ENCODE measurements around the gene TNFRSF13B.
A peak's percentile ranks its signal among the peaks of the same experiment; 100 is the strongest.

TNFRSF13B gene

GRCh38 chr17:16971458-16972338, at the start of gene TNFRSF13B:
Gene TNFRSF13B (minus strand): TSS chr17:16972118. CDS start chr17:16972075, 43 bp downstream.
- Histone ChIP-seq H3K4me2 (peak within 1 kb of the TSS; percentile 72 to 91 (median 89); a peak in 21 of 22 replicates), H3K4me1 (peaks cover 74 to 90% (median 82%) of the 10 kb centered on the region in 10 experiments)
- TF ChIP-seq Cebpa-rat (IDR thresholded peaks at IDR 0.05) = no peak

GRCh38 chr17:17021194-17021863, 49.4 kb upstream of the TNFRSF13B start:
- Histone ChIP-seq H3K4me2 (peak overlapping the region in 5 of 11 experiments; percentile 0 to 21 (median 7); a peak in 1 of 22 replicates), H3K4me1 (peaks cover 24 to 67% (median 55%) of the 10 kb centered on the region in 10 experiments), H3K4me3 (no peak overlapping the region), H3K9me3 (replicated peaks in 1 of 11) (no peaks in the 10 kb centered on the region), H3K36me3 (no peaks in the 10 kb centered on the region), H4K20me1 (peaks cover 0 to 17% (median 0%) of the 10 kb centered on the region in 11 experiments; a peak in 4 of 22 replicates), H3K27me3 (peaks cover 0 to 13% (median 0%) of the 10 kb centered on the region in 11 experiments; a peak in 3 of 22 replicates), H3K9ac (no peak overlapping the region), H3K27ac (no peak overlapping the region)
- no peak for TF ChIP-seq Cebpa-rat (IDR thresholded peaks at IDR 0.05)

More at GRCh38 chr17:16971458-16972338, at the start of gene TNFRSF13B:
- Histone ChIP-seq H3K4me3 (no peak within 1 kb of the TSS), H3K9me3 (replicated peaks in 1 of 11) (0 out of 22 replicates have a peak, but pooled peaks cover 0 to 3% (median 0%) of the 10 kb centered on the region in 11 experiments), H3K27ac (peak within 1 kb of the TSS in 4 of 11 experiments; percentile 37 to 77 (median 60); a peak in 4 of 22 replicates), H3K9ac (peak within 1 kb of the TSS in 2 of 11 experiments; percentile 66 to 70; a peak in 3 of 22 replicates), H3K36me3 (no peaks in the 10 kb centered on the region), H3K27me3 (peaks cover 0 to 15% (median 0%) of the 10 kb centered on the region in 11 experiments; a peak in 4 of 22 replicates), H4K20me1 (no peaks in the 10 kb centered on the region)

GRCh38 chr17:17020821-17021193, 48.9 kb upstream of the TNFRSF13B start:
- Histone ChIP-seq H3K4me1 (peaks cover 29 to 67% (median 55%) of the 10 kb centered on the region in 10 experiments), H3K9me3 (replicated peaks in 1 of 11) (no peaks in the 10 kb centered on the region), H3K4me2 (peak overlapping the region in 5 of 11 experiments; percentile 0 to 21 (median 7); a peak in 1 of 22 replicates), H3K27ac (no peak overlapping the region), H3K9ac (no peak overlapping the region), H4K20me1 (peaks cover 0 to 17% (median 0%) of the 10 kb centered on the region in 11 experiments; a peak in 4 of 22 replicates), H3K27me3 (peaks cover 0 to 13% (median 0%) of the 10 kb centered on the region in 11 experiments; a peak in 3 of 22 replicates), H3K4me3 (no peak overlapping the region), H3K36me3 (no peaks in the 10 kb centered on the region)
- TF ChIP-seq Cebpa-rat (IDR thresholded peaks at IDR 0.05) = no peak

GRCh38 chr17:17019891-17020456, 48.1 kb upstream of the TNFRSF13B start:
- no peaks in the 10 kb centered on the region for H3K9me3 ChIP-seq (replicated peaks in 1 of 11)
- no peak overlapping the region for H3K9ac ChIP-seq
- no peaks in the 10 kb centered on the region for H3K36me3 ChIP-seq
- H3K4me1 ChIP-seq = peaks cover 37 to 67% (median 55%) of the 10 kb centered on the region in 10 experiments
- peaks cover 0 to 17% (median 0%) of the 10 kb centered on the region in 11 experiments; a peak in 4 of 22 replicates for H4K20me1 ChIP-seq
- no peak overlapping the region for H3K4me3 ChIP-seq
- H3K4me2 ChIP-seq = no peak overlapping the region; a peak in 1 of 22 replicates
- peaks cover 0 to 13% (median 0%) of the 10 kb centered on the region in 11 experiments; a peak in 3 of 22 replicates for H3K27me3 ChIP-seq
- H3K27ac ChIP-seq = no peak overlapping the region
- TF ChIP-seq Cebpa-rat (IDR thresholded peaks at IDR 0.05) = no peak

GRCh38 chr17:17019430-17019762, 47.5 kb upstream of the TNFRSF13B start:
- no peak overlapping the region for H3K4me3 ChIP-seq
- 0 out of 22 replicates have a peak overlapping the region, but pooled peaks of 1 of the 11 experiments have one; percentile 2 for H3K27ac ChIP-seq
- no peaks in the 10 kb centered on the region for H3K9me3 ChIP-seq (replicated peaks in 1 of 11)
- no peak for TF ChIP-seq Cebpa-rat (IDR thresholded peaks at IDR 0.05)
- H3K4me1 ChIP-seq = peaks cover 40 to 62% (median 55%) of the 10 kb centered on the region in 10 experiments
- peak overlapping the region in 1 of 11 experiments; percentile 7; a peak in 1 of 22 replicates for H3K4me2 ChIP-seq
- no peak overlapping the region for H3K9ac ChIP-seq
- peaks cover 0 to 13% (median 0%) of the 10 kb centered on the region in 11 experiments; a peak in 3 of 22 replicates for H4K20me1 ChIP-seq
- peaks cover 0 to 13% (median 0%) of the 10 kb centered on the region in 11 experiments; a peak in 3 of 22 replicates for H3K27me3 ChIP-seq
- H3K36me3 ChIP-seq = no peaks in the 10 kb centered on the region

- Histone ChIP-seq H3K27me3 (peaks cover 0 to 13% (median 0%) of the 10 kb centered on the region in 11 experiments; a peak in 3 of 22 replicates), H3K4me2 (peak overlapping the region in 10 of 11 experiments; percentile 50 to 91 (median 86); a peak in 20 of 22 replicates), H3K27ac (peak overlapping the region in 8 of 11 experiments; percentile 21 to 68 (median 52); a peak in 12 of 22 replicates), H3K4me3 (no peak overlapping the region), H4K20me1 (peaks cover 0 to 13% (median 0%) of the 10 kb centered on the region in 11 experiments; a peak in 3 of 22 replicates), H3K36me3 (no peaks in the 10 kb centered on the region), H3K4me1 (peaks cover 40 to 64% (median 57%) of the 10 kb centered on the region in 10 experiments), H3K9ac (peak overlapping the region in 3 of 11 experiments; percentile 2 to 44 (median 31); a peak in 1 of 22 replicates), H3K9me3 (replicated peaks in 1 of 11) (no peaks in the 10 kb centered on the region)
- no peak for TF ChIP-seq Cebpa-rat (IDR thresholded peaks at IDR 0.05)
These were observed 46.9 kb upstream of the TNFRSF13B start for GRCh38 chr17:17018612-17019429.

GRCh38 chr17:17018021-17018441, 46.1 kb upstream of the TNFRSF13B start:
- Histone ChIP-seq H3K27ac (peak overlapping the region in 8 of 11 experiments; percentile 21 to 68 (median 52); a peak in 14 of 22 replicates), H4K20me1 (peaks cover 0 to 13% (median 0%) of the 10 kb centered on the region in 11 experiments; a peak in 3 of 22 replicates), H3K9ac (peak overlapping the region in 5 of 11 experiments; percentile 28 to 47 (median 44); a peak in 9 of 22 replicates), H3K4me1 (peaks cover 40 to 66% (median 59%) of the 10 kb centered on the region in 10 experiments), H3K27me3 (peaks cover 0 to 13% (median 0%) of the 10 kb centered on the region in 11 experiments; a peak in 3 of 22 replicates), H3K4me3 (no peak overlapping the region), H3K36me3 (no peaks in the 10 kb centered on the region), H3K4me2 (peak overlapping the region; percentile 46 to 91 (median 84)), H3K9me3 (replicated peaks in 1 of 11) (no peaks in the 10 kb centered on the region)
- no peak for TF ChIP-seq Cebpa-rat (IDR thresholded peaks at IDR 0.05)
